Erythroblast (primary cell): Measurements from ENCODE around the gene PAQR4.

Source experiments
- GATA1 ChIP-seq: IDR thresholded peaks from 2 replicates; pipeline ENCODE4 v1.6.1; 2011; ENCODE audit warnings: low read depth, mild to moderate bottlenecking, control low read depth, low read length, moderate library complexity
- POLR2A ChIP-seq: IDR thresholded peaks from 2 replicates; pipeline ENCODE4 v1.6.1; 2011; ENCODE audit warnings: mild to moderate bottlenecking, low read length

- TF ChIP-seq POLR2A, result no peak
- TF ChIP-seq GATA1, result no peak
Measured at GRCh38 chr16:2968738-2969544, at the start of gene PAQR4.
